HG03378 (cell line): ENCODE data around the gene MRLN.
"Not testable (repeated sequence)": the region's sequence is repeated elsewhere in the genome, so short reads cannot be mapped to it uniquely, and the experiment has no call there.

Experiments
- ATAC-seq: cut with Tn5 transposase; IDR thresholded peaks from one replicate; pipeline ENCODE4 v1.9.1; 2021; ENCODE audit warnings: mild to moderate bottlenecking, moderate library complexity; ENCODE audit not compliant: unreplicated experiment

The MRLN gene

DNA sequence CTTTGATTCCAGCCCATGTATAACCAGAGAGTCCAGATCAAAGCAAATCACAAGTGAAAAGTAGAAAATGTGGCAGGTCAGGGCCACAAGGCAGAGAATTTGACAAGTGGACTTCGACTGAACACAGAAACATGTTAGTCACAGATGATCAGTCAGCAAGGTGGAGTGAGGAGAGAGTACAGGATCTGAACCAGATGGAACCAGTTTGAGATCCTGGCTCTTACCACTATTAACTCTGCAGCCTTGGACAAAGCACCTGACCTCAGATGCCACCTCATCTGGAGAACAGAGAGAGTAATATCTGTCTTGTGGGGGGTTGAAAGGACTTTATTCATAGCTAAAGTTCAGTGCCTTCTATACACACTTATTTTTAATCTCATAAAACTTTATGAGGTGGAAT lies 4.4 kb downstream of the MRLN start:
- ATAC-seq, result peak; percentile 55

DNA sequence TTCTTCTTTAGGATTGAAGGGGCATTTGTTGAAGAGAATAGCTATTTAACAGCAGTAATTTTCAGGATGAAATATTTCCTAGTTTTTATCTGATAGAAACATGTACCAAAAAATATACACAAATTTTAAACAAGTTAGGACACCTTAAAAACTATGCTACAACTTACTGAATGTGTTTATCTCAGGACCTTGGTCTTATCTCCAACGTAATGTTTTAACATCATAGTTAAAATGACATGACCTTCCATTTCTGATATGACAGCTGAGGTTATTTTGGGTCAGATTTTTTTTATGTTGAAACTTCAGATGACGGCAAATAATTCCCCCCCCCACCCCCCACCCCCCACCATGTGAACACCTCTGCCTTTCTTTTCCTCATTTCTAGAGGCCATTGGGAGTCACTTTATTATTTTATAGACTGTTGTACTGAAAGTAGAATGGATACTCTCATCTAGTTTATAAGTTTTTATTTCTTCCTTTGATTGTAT lies 8.0 kb downstream of the MRLN start:
- ATAC-seq, result no peak

DNA sequence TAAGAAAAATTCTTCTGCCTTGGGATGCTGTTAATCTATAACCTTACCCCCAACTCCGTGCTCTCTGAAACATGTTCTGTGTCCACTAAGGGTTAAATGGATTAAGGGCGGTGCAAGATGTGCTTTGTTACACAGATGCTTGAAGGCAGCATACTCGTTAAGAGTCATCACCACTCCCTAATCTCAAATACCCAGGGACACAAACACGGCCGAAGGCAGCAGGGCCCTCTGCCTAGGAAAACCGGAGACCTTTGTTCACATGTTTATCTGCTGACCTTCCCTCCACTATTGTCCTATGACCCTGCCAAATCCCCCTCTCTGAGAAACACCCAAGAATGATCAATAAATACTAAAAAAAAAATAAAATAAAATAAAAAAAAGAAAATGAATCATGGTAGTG lies 8.5 kb downstream of the MRLN start:
- ATAC-seq, result not testable (repeated sequence)

DNA sequence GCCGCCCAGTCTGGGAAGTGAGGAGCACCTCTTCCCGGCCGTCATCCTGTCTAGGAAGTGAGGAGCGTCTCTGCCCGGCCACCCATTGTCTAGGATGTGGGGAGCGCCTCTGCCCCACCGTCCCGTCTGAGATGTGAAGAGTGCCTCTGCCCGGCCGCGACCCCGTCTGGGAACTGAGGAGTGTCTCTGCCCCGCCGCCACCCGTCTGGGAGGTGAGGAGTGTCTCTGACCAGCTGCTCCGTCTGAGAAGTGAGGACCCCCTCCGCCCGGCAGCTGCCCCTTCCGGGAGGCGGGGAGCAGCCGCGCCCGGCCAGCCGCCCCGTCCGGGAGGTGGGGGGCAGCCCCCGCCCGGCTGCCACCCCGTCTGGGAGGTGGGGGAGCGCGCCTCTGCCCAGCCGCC lies 9.1 kb downstream of the MRLN start:
- not testable (repeated sequence) for ATAC-seq

DNA sequence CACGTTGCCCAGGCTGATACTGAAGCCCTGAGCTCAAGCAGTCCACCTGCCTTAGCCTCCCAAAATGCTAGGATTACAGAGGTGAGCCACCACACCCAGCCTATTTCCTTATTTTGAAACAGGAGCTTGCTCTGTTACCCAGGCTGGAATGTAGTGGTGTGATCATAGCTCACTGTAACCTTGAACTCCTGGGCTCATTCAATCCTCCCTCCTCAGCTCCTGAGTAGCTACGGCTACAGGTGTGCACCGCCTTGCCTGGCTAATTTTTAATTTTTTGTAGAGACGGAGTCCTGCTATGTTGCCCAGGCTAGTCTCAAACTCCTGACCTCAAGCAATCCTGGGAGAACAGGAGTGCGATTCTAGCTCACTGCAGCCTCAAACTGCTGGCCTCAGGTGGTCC lies 11.7 kb downstream of the MRLN start:
- no peak for ATAC-seq

DNA sequence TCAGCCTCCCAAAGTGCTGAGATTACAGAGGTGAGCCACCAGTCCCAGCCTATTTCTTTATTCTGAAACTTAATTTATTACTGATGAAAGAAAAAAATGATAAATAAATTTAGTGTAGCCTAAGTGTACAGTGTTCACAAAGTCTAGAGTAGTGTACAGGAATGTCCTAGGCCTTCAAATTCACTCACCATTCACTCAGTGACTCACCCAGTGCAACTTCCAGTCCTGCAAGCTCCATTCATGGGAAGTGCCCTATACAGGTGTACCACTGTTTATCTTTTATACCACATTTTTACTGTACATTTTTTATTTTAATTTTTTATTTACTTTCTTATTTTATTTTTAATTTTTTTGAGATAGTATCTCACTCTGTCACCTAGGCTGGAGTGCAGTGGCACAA lies 12.2 kb downstream of the MRLN start:
- no peak for ATAC-seq

DNA sequence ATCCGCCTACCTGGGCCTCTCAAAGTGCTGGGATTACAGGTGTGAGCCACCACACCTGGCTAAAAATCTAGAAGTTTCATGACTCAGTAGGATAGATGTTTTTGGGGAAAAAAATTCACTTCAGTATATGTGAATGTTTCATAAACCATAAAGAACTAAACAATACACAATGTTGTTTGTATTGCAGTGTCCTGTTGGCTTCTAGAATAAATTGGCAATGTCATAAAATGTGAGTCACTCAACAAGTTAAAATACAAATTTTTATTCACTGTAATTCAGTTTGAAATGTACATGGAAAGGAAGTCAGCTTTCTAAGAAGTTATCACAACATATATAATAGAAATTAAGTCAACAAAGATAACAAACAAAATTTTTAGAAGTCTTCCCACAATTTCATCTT lies 16.5 kb downstream of the MRLN start:
- no peak for ATAC-seq

DNA sequence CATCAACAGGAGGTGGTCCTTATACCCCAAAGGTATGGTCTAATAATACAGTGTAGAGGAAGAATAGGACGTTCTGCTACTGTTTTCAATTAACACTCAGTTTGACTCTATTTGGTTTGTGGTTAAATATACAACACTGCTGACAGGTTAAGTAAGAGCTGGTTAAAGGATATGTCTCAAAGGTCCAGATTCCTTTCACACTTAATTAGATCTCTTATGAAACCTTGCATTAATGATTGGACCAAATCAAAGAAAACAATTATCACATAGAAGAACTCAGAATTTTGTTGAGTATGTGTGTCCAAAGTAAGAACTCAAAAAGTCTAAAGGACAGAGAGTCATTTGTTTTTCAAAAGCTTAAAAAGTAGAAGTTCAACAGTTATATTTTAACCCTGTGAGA lies 18.0 kb downstream of the MRLN start:
- ATAC-seq, result no peak

DNA sequence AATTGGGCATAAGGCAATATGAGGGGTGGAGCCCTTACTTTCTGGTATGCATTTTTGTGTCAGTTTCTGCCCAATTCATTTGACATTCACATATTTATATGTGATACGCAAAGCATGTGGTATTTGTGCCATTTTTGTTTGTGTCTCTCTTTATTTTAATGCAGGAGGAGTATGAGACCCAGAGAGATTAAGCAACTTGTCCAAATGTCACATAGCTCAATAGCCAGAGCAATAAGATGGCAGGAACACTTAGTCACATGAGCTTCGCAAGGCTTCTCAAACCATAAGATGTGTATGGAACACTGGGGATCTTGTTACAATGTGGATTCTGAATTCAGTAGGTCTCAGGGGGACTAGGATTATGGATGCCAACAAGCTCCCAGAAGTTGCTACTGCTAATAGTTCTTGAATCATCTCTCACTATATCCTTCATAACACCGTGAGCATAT lies 19.2 kb downstream of the MRLN start:
- no peak for ATAC-seq

DNA sequence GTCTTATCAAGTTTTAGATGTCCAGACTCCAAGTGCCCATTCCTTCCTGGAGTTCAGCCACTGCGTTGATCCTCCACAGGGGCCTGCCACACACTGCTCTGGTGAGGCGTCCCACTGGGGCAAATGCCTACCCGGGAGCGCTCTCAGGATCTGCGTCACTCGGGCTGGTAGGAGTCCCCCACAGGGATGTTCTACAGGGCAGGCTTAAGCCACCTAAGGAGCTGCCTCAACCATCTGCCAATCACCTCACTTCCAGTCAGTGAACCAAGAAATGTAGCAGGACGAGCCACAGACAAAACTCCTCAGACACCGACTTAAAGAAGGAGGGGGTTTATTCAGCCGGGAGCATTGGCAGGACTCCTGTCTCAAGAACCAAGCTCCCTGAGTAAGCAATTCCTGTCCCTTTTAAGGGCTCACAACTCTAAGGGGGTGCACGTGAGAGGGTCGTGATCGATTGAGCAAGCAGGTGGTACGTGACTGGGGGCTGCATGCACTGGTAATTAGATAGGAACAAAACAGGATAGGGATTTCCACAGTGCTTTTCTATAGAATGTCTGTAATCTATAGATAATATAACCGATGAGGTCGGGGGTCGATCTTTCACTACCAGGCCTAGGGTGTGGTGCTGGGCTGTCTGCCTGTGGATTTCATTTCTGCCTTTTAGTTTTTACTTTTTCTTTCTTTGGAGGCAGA lies 19.8 kb downstream of the MRLN start:
- ATAC-seq, result not testable (repeated sequence)

DNA sequence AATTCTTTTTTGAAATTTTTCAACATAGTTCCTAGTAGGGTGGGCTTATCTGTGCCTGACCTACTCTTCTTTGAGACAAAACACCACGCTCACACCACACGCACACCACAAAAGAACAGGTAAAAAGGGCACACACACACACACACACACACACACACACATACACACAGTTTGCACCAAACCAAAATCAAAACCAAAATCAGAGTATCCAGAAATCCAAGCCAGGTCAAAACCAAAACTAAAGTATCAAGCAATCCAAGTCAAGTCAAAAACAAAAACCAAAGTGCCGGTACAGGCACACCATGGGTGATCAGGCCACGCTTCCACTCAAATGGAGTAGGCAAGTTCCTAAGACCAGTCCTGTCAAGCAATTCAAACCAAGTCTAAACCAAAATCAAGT lies 20.4 kb downstream of the MRLN start:
- ATAC-seq, result not testable (repeated sequence)

DNA sequence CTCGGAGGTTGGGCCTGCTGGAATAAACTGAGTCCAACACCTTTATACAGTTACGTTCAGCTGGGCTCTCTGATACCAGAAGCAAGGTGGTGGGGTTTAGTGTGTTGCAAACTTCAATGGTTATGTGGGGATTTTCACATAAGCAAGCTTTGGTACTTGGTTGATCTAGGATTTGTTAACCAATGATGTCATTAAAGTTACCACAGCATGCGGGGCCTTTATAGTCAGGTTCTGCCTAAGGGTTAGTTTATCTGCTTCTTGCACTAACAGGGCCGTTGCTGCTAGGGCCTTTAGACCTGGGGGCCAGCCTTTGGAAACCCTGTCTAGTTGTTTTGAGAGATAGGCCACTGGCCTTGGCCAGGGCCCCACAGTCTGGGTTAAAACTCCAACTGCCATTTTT lies 24.1 kb downstream of the MRLN start:
- not testable (repeated sequence) for ATAC-seq

DNA sequence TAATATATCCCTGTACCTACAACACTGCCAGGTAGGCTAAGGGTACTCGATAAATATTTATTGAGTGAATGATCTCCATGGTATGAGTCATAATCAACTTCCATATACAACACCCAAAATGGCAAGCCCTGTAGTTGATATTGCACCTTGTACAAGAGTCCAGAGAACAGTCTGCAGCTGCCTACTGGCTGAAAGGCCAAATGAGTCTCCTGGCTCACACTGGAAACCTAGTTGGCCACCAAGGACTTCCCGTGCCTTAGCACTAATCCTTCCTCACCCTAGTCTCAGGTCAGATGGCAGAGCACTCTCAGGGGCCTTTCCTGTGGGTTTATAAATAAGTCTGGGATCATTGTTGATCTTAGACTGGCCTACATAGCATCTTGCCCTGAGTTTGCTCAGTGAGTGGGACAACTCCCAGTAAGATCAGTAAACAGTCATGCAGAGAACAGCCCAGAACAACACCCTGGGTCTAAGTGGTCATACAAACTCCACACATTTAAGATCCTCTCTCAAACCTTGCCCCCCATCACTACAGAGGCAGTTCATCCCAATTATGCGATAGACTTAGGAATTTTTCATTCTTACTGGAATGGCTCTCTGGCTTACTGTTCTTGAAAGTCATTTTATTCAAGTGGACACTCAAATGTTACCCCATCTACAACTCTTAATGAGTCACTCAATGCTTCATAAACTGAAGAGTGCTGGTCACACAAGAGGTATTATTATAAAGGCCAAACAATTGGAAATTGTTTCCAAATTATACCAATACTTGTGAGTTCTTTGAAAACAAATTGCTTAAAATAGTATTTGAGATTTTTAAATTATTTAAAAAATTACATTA lies 28.9 kb downstream of the MRLN start:
- ATAC-seq, result no peak

DNA sequence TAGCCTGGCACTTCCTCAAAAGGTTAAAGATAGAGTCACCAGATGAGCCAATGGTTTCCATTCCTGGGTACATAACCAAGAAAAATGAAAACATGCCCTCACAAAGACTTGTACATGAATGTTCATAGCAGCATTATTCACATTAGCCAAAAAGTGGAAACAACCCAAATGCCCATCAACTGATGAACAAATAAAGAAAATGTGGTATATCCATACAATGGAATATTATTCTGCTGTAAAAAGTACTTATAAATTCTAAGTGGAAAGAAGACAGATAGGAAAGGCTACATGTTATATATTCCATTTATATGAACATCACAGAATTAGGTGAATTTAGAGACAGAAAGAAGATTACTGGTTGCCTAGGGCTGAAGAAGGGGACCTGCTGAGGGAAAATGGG lies 32.9 kb downstream of the MRLN start:
- no peak for ATAC-seq

DNA sequence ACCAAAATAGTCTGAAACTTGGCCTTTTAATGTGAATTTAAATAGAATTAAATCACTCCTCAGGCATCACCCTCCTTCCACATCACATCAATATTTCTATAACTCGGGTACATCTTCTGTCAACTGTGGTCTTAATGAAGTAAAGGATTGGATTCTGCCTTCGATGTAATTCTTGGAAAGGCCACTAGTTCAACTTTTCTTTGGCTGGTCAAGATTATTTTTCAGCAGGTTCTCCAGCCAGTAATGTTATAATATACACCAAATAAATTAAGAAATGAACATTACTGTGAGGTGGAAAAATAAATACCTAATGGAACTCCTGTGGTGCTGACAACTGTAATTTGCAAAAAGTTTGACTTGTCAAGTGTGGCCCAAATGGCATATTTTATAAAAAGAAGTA lies 33.9 kb downstream of the MRLN start:
- no peak for ATAC-seq

DNA sequence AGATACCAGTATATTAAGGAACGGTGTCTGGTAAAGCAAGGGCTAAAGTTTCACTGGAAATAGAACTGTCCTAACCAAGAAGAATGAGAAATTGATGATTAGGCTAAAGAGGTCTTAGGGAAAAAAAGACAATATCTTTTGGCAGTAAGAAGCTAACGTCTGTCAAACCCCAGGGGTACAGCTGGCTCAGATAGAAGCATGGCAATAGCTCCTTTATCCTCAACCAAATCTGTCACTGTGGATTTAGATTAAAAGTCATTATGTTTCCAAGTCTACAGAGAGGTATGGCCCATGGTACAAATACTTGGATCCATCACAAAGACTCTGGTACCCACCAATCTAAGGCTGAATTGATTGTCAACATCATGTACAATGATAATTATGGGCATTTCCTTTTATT lies 35.0 kb downstream of the MRLN start:
- no peak for ATAC-seq

DNA sequence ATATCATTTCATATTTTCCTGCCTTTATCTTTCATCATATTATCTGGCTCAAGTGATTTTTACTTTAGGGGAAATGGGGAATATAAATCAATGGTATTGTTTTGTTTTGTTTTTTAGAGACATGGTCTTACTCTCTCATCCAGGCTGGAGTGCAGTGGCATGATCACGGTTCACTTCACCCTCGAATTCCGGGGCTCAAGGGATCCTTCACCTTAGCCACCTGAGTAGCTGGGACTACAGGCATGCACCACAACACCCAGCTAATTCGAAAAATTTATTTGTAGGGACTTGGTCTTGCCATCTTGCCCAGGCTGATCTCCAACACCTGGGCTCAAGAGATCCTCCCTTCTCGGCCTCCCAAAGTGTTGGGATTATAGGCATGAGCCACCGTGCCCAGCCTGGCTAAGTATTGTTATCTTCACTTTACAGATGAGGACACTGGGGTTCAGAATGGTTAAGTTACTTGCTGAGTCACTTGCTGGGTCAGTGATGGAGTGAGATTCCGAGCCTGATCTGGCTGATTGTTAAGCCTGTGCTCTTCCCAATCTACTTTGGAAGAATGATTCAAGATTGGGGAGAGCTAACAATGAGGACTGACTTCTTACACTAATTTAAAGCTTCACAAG lies 39.9 kb downstream of the MRLN start:
- no peak for ATAC-seq

DNA sequence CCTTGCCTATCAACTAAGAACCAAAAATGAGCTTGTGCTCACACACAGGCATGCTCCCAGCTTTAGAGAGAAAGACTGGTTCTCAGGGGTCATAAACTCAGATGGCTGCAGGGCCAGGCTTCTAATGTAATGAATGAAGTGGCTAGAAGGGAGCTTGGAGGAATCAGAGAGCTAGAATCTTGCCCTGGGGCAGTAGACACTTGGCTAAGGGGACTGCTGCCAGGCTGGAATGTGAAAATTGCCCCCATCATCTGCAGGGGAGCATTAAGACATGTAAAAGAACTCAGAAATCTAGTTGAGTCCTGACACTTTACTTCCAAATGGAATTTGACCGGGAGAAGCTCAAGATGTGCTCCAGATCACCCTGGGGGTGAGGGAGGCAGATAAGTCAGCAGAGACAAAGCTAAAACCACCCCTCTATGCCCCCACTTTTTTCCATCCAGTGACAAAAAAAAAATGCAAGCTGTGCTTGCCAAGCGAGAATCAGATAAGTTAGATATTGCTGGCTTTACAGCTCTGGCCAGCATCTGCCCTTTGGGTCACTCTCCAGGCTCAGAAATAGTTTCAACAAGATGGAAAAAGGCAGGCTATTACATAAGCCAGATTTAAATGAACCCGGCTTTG lies 41.3 kb downstream of the MRLN start:
- no peak for ATAC-seq

DNA sequence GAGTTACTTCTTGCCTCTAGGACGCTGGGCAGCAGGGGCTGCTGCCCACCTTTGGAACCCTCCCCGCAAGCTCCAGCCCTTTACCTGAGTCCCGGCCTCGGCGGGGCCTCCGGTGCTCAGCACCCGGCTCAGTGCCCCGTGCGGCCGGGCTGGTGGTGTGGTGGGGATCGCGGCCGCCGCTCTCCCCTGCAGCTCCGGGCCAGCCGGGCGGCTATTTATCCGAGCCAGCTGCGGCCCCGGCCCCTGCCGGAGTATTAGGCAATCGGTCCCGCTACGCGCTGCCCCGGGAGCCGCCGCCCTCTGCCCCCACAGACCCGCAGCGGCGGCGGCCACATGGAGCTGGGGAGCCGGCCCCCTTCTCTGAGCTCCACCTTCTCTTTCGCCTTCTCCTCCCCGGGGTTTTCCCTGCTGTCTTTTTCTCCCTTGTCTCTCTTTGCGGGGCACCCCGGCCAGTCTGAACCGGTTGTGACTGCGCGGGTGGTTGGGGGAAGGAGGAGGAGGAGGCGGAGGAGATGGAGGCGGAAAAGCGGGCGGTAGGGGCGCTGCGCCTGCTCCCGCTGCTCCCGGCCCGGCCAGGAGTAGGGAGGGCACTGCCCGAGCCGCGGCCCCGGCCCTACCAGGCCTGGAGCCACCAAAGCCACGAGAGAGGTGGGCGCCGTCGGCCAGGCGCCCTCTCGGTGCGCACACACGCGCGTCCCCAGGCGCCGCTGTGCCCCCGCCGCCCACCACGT lies 43.7 kb downstream of the MRLN start, which contains the start of gene SLC16A9:
TSS of gene SLC16A9 (minus strand) at position 456 of the 731 bp plus-strand sequence. CDS start 25,559 bp downstream, outside the sequence.
- peak; percentile 88 for ATAC-seq

DNA sequence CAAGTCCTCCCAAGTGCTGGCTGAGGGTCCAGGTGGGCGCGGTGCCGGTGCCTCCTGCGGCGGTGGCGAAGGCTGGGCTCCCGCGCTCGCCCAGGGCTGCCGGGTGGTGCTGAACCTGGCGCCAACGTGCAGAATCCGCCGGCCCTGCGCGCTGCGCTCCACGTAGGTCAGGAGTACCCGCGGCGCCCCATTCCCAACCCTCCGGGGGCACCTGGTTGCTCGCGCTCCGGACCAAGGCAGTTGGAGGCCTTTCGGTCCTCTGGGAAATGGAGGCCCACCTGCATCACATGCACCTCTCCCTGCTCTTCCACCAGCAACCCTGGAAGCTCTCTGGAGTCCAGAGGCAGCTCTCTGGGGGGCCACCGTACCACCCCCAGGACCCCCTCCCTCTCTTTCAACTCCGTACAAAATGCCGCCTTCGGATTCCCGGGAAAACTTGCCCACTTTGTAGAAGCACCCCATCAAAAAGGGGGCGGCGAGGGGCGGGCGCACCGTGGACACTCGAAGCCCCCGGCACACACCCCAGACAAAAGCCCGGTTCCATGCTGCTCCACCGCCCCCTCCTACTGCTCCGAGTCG lies 44.4 kb downstream of the MRLN start:
- no peak for ATAC-seq
